HepG2 (cell line): ENCODE data around the gene ZNF8.

Source experiments
- ESRRA ChIP-seq: sonication (generic); formaldehyde crosslinking; IDR thresholded peaks from 2 replicates; pipeline ENCODE4 v1.5.1; 2020; ENCODE audit warnings: mild to moderate bottlenecking, low read depth, missing genetic modification reagents
- IRF2 ChIP-seq: IDR thresholded peaks from 2 replicates; pipeline ENCODE4 v1.6.1; 2018; ENCODE audit warnings: missing genetic modification reagents, missing compliant biosample characterization
- NR1H2 ChIP-seq: sonication (generic); formaldehyde crosslinking; IDR thresholded peaks from 2 replicates; pipeline ENCODE4 v1.8.1; 2022; ENCODE audit warnings: low read depth, missing genetic modification reagents, borderline replicate concordance
- SMC3 ChIP-seq: IDR thresholded peaks from 2 replicates; pipeline ENCODE4 v1.6.1; 2011; ENCODE audit warnings: low read length, improper control_type of control experiment
- TARDBP ChIP-seq: sonication (generic); formaldehyde crosslinking; IDR thresholded peaks from 2 replicates; pipeline ENCODE4 v1.8.0; 2022; ENCODE audit warnings: mild to moderate bottlenecking, missing genetic modification reagents
- YY1 ChIP-seq: IDR thresholded peaks from 2 replicates; pipeline ENCODE4 v1.6.1; 2011; ENCODE audit warnings: low read length, low read depth, moderate library complexity, mild to moderate bottlenecking; ENCODE audit not compliant: insufficient read depth, insufficient replicate concordance
- ZNF446 ChIP-seq: sonication (generic); formaldehyde crosslinking; IDR thresholded peaks from 2 replicates; pipeline ENCODE4 v1.5.0; 2020; ENCODE audit warnings: mild to moderate bottlenecking, missing genetic modification reagents

GRCh38 chr19:58305932-58306323, 27.2 kb downstream of the ZNF8 start:
- TF ChIP-seq SMC3, result no peak
- TF ChIP-seq ZNF446, result no peak
- no peak for TF ChIP-seq TARDBP
- TF ChIP-seq IRF2 (CRISPR knock-in tag), result peak; percentile 60
- TF ChIP-seq YY1, result no peak
- no peak for TF ChIP-seq ESRRA (CRISPR knock-in tag)
- TF ChIP-seq NR1H2 (CRISPR knock-in tag), result no peak
